Activated naive CD8-positive, alpha-beta T cell treated with anti-CD3 and anti-CD28 coated beads, Interleukin-2, amount 50 U/mL, for 16 hours (primary cell): ENCODE results near the gene PHACTR1.

Source experiments
- DNase-seq: peaks from one replicate; pipeline ENCODE4 v3.0.0-alpha.2; 2020; ENCODE audit warnings: low read depth, low spot score

PHACTR1 gene

GRCh38 chr6:12802440-12802839 is 85.9 kb downstream of the PHACTR1 start:
- no peak for DNase-seq

GRCh38 chr6:12803486-12803885 is 86.9 kb downstream of the PHACTR1 start:
- no peak for DNase-seq

- no peak for DNase-seq
Measured at GRCh38 chr6:12804952-12805645, 88.5 kb downstream of the PHACTR1 start.

- no peak for DNase-seq
Measured at GRCh38 chr6:12806136-12806535, 89.6 kb downstream of the PHACTR1 start.

- no peak for DNase-seq
Measured at GRCh38 chr6:12806796-12807195, 90.2 kb downstream of the PHACTR1 start.

GRCh38 chr6:12811519-12811918 is 95.0 kb downstream of the PHACTR1 start:
- no peak for DNase-seq

- no peak for DNase-seq
Measured at GRCh38 chr6:12813321-12813720, 96.8 kb downstream of the PHACTR1 start.

GRCh38 chr6:12814015-12814414 is 97.4 kb downstream of the PHACTR1 start:
- no peak for DNase-seq

GRCh38 chr6:12815089-12815488 is 98.5 kb downstream of the PHACTR1 start:
- no peak for DNase-seq

GRCh38 chr6:12815884-12816600 is 99.5 kb downstream of the PHACTR1 start:
- no peak for DNase-seq

GRCh38 chr6:12818324-12818723 is 101.8 kb downstream of the PHACTR1 start:
- no peak for DNase-seq

- DNase-seq: no peak
Measured at GRCh38 chr6:12823847-12824246, 107.3 kb downstream of the PHACTR1 start.

GRCh38 chr6:12826584-12826983 is 110.0 kb downstream of the PHACTR1 start:
- no peak for DNase-seq

- no peak for DNase-seq
Measured at GRCh38 chr6:12827921-12828320, 111.4 kb downstream of the PHACTR1 start.

GRCh38 chr6:12832226-12832735 is 115.7 kb downstream of the PHACTR1 start:
- no peak for DNase-seq

- no peak for DNase-seq
Measured at GRCh38 chr6:12836009-12836408, 119.4 kb downstream of the PHACTR1 start.

- no peak for DNase-seq
Measured at GRCh38 chr6:12841619-12842018, 125.1 kb downstream of the PHACTR1 start.

- no peak for DNase-seq
Measured at GRCh38 chr6:12842114-12842513, 125.5 kb downstream of the PHACTR1 start.

- DNase-seq: no peak
Measured at GRCh38 chr6:12842658-12843057, 126.1 kb downstream of the PHACTR1 start.

- no peak for DNase-seq
Measured at GRCh38 chr6:12844284-12845223, 128.0 kb downstream of the PHACTR1 start.

- DNase-seq: no peak
Measured at GRCh38 chr6:12845224-12846004, 128.8 kb downstream of the PHACTR1 start.
